Cerebellar cortex (tissue), 1 donor: ENCODE data around the gene GAA.
A peak's percentile ranks its signal among the peaks of the same experiment; 100 is the strongest.
"Not testable (repeated sequence)": the region's sequence is repeated elsewhere in the genome, so short reads cannot be mapped to it uniquely, and the experiment has no call there.

ENCODE experiments used
- DNase-seq: peaks from one replicate; pipeline ENCODE4 v3.0.0-alpha.2; 2015; ENCODE audit warnings: low spot score

GAA gene

DNA sequence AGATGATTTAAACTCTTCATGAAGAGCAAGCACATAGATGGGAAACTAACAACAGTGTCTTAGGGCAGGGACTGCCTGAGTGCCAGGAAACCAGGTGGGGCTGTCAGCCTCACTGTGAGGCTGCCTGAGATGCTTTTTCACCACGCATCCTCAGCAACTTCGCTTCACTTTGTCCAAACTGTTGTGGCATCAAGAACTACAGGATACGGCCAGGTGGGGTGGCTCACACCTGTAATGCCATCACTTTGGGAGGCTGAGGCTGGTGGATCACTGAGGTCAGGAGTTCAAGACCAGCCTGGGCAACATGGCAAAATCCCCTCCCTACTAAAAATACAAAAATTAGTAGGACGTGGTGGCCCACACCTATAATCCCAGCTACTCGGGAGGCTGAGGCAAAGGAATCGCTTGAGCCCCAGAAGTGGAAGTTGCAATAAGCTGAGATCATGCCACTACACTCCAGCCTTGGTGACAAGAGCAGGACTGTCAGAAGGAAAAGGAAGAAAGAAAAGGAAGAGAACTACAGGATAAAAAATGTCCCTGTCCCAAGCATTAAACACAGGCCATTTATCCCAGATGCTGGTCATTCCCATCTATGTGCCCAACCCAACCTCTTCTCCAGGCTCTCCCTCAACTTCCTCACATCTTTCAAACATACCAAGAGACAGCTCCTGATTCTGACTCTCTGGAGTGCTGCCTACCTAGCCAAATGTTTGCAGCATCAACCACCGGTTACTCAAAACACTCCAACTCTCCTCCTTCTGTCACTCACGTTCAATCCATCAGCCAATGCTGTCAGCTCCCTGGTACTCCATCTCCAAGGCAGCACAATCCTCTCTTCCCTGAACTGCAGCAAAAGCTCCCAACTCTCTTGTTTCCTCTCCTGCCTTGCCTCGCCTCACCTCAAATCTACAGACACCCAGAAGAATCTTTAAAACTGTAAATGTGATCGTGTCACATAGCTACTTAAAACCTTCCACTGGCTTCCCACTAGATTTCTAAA lies 44.0 kb downstream of the GAA start:
- no peak for DNase-seq

- peak; percentile 16 for DNase-seq
These were observed 45.0 kb downstream of the GAA start for GRCh38 chr17:80146121-80147034.

DNA sequence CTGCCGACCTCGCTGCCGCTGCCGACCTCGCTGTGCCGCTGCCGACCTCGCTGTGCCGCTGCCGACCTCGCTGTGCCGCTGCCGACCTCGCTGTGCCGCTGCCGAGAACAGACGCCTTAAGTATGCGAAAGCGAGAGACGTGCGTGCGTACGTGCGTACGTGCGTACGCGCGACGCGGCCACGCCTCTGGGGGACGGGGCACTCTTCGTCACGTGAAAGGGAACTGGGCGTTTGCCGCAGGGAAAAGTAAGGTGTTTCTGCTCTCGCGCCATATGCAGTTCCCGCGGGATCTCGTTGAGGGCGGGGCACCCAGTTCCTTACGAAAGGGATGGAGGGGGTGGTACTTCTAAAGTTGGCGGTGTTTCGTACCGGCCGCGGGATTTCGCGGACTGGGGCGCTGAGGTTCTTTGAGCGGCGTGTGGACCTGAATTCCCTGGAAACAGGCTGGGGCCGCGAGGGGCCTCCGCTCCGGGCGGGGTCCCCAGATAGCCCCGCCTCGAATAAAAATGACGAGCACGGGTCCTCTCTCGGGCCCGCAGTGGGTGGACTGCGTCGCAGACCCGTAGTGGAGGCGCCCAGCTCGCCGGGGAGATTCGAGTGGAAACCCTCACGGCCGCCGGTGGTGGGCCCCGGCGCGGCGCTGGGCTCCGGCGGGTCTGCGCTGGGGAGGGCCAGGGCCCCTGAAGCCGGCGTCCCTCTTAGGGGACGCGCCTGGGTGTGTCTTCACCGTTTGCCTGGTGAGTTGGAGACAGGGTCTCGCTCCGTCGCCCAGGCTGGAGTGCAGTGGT lies 45.8 kb downstream of the GAA start, which contains the start of gene EIF4A3:
TSS of gene EIF4A3 (minus strand) at position 94 of the 788 bp plus-strand sequence. CDS start 167 bp downstream, outside the sequence.
- peak; percentile 99 for DNase-seq

GRCh38 chr17:80151333-80151732 lies 50.0 kb downstream of the GAA start:
- DNase-seq: no peak

DNA sequence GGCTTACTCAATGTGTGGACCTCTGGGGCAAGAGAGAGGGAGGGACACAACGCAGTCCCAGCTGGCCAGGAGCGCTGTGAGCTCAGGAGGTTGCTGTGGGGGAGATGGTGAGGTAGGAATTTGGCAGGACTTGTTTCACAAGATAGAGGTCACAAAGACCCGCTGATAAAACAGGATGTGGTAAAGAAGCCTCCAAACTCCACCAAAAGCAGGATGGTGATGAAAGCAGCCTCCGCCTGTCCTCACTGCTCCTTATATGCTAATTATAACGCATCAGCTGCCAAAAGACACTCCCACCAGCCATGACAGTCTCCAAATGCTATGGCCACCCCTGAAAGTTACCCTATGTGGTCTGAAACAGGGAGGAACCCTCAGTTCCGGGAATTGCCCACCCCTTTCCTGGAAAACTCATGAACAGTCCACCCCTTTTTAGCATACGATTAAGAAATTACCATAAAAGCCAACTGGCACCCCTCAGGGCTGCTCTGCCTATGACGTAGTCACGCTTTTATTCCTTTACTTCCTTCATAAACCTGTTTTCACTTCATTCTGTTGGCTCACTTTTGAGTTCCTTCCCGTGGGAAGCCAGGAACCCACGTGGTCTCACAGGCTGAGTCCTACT lies 50.8 kb downstream of the GAA start:
- no peak for DNase-seq

GRCh38 chr17:80153004-80153403 lies 51.6 kb downstream of the GAA start:
- no peak for DNase-seq

DNA sequence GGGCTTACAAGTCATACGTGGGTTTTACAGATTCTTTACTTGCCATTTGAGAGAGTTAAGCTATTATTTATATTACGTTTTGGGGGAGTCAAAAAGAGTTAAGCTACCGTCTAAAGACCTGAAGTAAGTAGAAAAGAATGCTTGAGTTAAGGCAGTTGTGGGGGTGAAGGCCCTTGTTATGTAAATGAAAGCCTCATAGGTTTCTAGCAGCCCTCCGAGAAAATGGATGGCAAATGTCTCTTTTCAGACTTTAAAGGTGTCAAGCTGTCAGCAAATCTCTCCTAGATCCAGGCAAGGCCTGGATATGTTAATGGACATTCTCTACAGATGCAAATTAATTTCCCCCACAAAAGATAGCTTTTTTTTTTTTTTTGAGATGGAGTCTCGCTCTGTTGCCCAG lies 52.8 kb downstream of the GAA start:
- no peak for DNase-seq

DNA sequence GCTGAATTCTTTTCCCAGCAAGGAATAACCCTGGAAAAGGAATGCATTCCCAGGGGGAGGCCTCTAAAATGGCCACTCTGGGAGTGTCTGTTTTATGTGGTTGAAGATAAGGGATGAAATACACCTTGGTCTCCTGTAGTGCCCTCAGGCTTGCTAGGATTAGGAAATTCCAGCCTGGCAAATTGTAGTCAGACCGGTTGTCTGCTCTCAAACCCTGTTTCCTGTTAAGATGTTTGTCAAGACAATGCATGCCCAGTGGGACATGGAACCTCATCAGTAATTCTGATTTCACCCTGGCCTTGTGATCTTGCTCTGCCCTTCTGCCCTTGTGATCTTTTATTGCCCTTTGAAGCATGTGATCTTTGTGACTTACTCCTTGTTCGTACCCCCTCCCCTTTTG lies 54.2 kb downstream of the GAA start:
- not testable (repeated sequence) for DNase-seq

DNA sequence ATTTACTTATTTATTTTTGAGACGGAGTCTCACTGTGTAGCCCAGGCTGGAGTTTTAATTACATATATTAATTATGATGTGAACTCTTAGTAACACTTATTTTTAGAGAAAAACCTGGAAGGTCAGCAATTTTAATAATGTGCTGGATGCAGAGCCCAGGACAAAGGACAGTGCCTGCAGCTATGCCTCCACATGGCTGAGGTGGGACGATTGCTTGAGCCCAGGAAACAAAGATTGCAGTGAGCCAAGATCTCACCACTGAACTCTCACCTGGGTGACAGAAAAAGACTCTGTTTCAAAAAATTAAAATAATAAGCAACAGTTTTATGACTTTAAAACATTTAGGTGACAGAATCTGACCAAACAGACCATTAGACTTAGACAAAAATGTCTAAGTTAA lies 57.5 kb downstream of the GAA start:
- DNase-seq: no peak

DNA sequence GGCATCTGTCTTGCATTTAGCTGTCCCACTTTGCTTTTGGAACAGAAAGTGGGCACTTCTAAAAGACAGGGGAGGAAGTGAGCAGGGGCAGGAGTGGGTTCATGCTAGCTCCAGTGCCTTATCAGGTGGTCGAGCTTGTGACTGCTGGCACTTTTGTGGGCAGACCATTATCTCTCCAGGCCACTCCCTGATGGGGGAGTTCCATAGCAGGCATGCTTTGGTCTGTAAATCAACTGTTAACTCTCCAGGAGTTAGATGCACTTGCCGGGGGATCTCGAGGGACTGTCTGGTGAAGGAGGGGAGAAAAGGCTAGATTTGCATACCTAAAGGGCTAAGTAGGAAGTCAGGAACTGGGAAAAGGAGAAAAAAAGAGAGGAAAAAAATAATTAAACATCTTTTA lies 59.2 kb downstream of the GAA start:
- no peak for DNase-seq

GRCh38 chr17:80163336-80163735 lies 62.0 kb downstream of the GAA start:
- no peak for DNase-seq

DNA sequence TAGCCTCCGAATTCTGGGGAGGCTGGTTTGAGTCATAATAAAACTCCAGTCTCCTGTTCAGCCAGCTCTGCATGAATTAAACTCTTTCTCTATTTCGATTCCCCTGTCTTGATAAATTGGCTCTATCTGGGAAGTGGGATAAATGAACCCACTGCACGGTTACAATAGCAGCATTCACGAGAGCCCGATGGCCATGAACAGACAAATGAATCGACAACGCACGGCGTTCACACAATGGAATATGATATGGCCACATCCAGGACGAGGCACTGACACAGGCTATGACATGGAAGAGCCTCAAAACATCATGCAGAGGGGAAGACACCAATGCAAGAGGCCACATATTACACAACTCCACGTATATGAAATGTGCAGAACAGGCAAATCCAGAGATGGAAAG lies 62.8 kb downstream of the GAA start:
- DNase-seq: no peak

DNA sequence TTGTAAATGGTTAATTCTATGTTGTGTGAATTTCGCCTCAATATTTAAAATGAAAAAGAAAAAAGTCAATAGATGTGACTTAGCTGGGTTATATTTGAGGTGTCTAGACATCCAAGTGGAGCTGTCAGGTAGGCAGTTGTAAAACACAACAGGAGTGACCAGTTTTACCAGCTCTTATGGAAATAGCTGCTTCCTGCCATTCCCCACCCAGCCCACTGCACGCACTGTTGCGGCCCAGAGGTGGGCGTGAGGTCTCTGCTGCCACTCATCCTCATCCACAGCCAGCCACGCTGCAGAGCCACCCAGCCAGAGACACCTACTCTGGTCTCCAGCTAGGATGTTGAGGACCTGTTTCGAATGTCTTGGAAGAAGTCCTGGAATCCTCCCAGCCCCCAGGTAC lies 65.1 kb downstream of the GAA start:
- DNase-seq: no peak

GRCh38 chr17:80168371-80168770 lies 67.0 kb downstream of the GAA start:
- no peak for DNase-seq

- no peak for DNase-seq
These were observed 67.7 kb downstream of the GAA start for GRCh38 chr17:80169107-80169506.
